Measurements from ENCODE around the gene LCN9. TPM values are rescaled to one million over a fixed set of nuclear protein-coding genes. Genes with fewer than 3 reads are reported as not detected.

LCN9 gene
- total and polyA plus RNA-seq, 9 of the 15 experiments (the other 6 are each of a cell fraction or from before 2014, with no cell fraction given): not detected

GRCh38 chr9:135707252-135708138 is 44.4 kb downstream of the LCN9 start:
- peaks cover 5 to 58% of the 10 kb centered on the region in 2 experiments; a peak in 4 of 5 replicates for H3K27me3 ChIP-seq (ENCODE audit: control insufficient read depth in 2 of 2, insufficient read depth in 2 of 2, low read length in 2 of 2)
- H2AFZ ChIP-seq (ENCODE audit: low read depth, low read length): no peak overlapping the region
- H3K27ac ChIP-seq (ENCODE audit: extremely low read depth, low read depth, low read length): no peak overlapping the region
- H3K4me2 ChIP-seq (ENCODE audit: insufficient read depth, low read length): no peak overlapping the region
- TF ChIP-seq ETV1 (tag; conservative IDR thresholded peaks at IDR 0.05; ENCODE audit: low read depth): no peak
- H3K9ac ChIP-seq (ENCODE audit: insufficient read depth in 1 of 2, low read depth in 2 of 2, low read length in 2 of 2): no peak overlapping the region
- H3K4me1 ChIP-seq (replicated peaks in 1 of 2; ENCODE audit: control insufficient read depth in 2 of 2, insufficient read depth in 2 of 2, low read length in 2 of 2): peaks cover 0 to 18% of the 10 kb centered on the region in 2 experiments; a peak in 1 of 5 replicates
- ChIA-PET POLR2A (interaction anchor here (0.6 kb wide), 2 partner anchors 31 to 220 kb away, joined by 3 read pairs; no protein-coding TSS in a partner anchor), CTCF (ENCODE audit: low intra/inter-chr PET ratio) (no interaction called here)
- no peaks in the 10 kb centered on the region for H3K9me1 ChIP-seq (ENCODE audit: control insufficient read depth, insufficient read depth, low read length)
- no peaks in the 10 kb centered on the region for H3K79me2 ChIP-seq (ENCODE audit: control insufficient read depth, insufficient read depth, low read length)
- in situ Hi-C loops (cut with MboI): no loop called here
- no peak for DNase-seq (ENCODE audit: extremely low read depth in 1 of 4, low spot score in 3 of 4)
- WGBS (ENCODE audit: insufficient coverage, low coverage, missing lambda C conversion rate): 3% methylated on average over 19 of the region's 23 CpGs
- peaks cover 3% of the 10 kb centered on the region for H4K20me1 ChIP-seq (replicated peaks; ENCODE audit: control insufficient read depth, insufficient read depth, low read length)
- BruUV-seq (replicated peaks): no TSS peak
- H3K4me3 ChIP-seq: no peak overlapping the region
- no peak for ATAC-seq
- H3K9me3 ChIP-seq (replicated peaks; ENCODE audit: control insufficient read depth, insufficient read depth, low read depth, low read length): no peaks in the 10 kb centered on the region
- FAIRE-seq: no peak
- no peaks in the 10 kb centered on the region for H3K36me3 ChIP-seq (ENCODE audit: control insufficient read depth, insufficient read depth, low read length)
- intact Hi-C loops (cut with micrococcal nuclease): loop anchor here (10.0 kb wide), 1 partner anchor 87 kb away; no protein-coding TSS in a partner anchor

- Histone ChIP-seq H3K9ac (ENCODE audit: insufficient read depth in 1 of 2, low read depth in 2 of 2, low read length in 2 of 2) (no peak overlapping the region), H4K20me1 (replicated peaks; ENCODE audit: control insufficient read depth, insufficient read depth, low read length) (peaks cover 3% of the 10 kb centered on the region), H3K9me3 (replicated peaks; ENCODE audit: control insufficient read depth, insufficient read depth, low read depth, low read length) (no peaks in the 10 kb centered on the region), H3K27me3 (ENCODE audit: control insufficient read depth in 2 of 2, insufficient read depth in 2 of 2, low read length in 2 of 2) (peaks cover 9 to 60% of the 10 kb centered on the region in 2 experiments; a peak in 4 of 5 replicates), H3K27ac (ENCODE audit: extremely low read depth, low read depth, low read length) (no peak overlapping the region), H2AFZ (ENCODE audit: low read depth, low read length) (no peak overlapping the region), H3K4me3 (no peak overlapping the region), H3K4me2 (ENCODE audit: insufficient read depth, low read length) (no peak overlapping the region), H3K79me2 (ENCODE audit: control insufficient read depth, insufficient read depth, low read length) (no peaks in the 10 kb centered on the region), H3K36me3 (ENCODE audit: control insufficient read depth, insufficient read depth, low read length) (no peaks in the 10 kb centered on the region), H3K9me1 (ENCODE audit: control insufficient read depth, insufficient read depth, low read length) (no peaks in the 10 kb centered on the region), H3K4me1 (replicated peaks in 1 of 2; ENCODE audit: control insufficient read depth in 2 of 2, insufficient read depth in 2 of 2, low read length in 2 of 2) (peaks cover 0 to 17% of the 10 kb centered on the region in 2 experiments; a peak in 1 of 5 replicates)
- 2% methylated on average over 4 of the region's 4 CpGs for WGBS (ENCODE audit: insufficient coverage, low coverage, missing lambda C conversion rate)
- ChIA-PET POLR2A (interaction anchor here (0.6 kb wide), 1 partner anchor 30 kb away, joined by 3 read pairs; no protein-coding TSS in a partner anchor), CTCF (ENCODE audit: low intra/inter-chr PET ratio) (no interaction called here)
- TF ChIP-seq BACH1 (tag; IDR thresholded peaks at IDR 0.05) (no peak), MAFK (IDR thresholded peaks at IDR 0.05; ENCODE audit: low read length) (no peak), CEBPB (tag; IDR thresholded peaks at IDR 0.05) (no peak), ZNF133 (CRISPR knock-in tag; IDR thresholded peaks at IDR 0.05) (no peak), ZNF780A (CRISPR knock-in tag; IDR thresholded peaks at IDR 0.05) (no peak), KDM2B (CRISPR knock-in tag; IDR thresholded peaks at IDR 0.05) (no peak), TAF1 (IDR thresholded peaks at IDR 0.05; ENCODE audit: control insufficient read depth, extremely low read depth, insufficient read depth, low read length, severe bottlenecking) (no peak), EZH2 (IDR thresholded peaks at IDR 0.05; ENCODE audit: borderline replicate concordance, low read depth, low read length) (no peak), COPS2 (conservative IDR thresholded peaks at IDR 0.05) (no peak), SRF (CRISPR knock-in tag; IDR thresholded peaks at IDR 0.05) (no peak)
- TF ChIP-seq, protein P1, sequence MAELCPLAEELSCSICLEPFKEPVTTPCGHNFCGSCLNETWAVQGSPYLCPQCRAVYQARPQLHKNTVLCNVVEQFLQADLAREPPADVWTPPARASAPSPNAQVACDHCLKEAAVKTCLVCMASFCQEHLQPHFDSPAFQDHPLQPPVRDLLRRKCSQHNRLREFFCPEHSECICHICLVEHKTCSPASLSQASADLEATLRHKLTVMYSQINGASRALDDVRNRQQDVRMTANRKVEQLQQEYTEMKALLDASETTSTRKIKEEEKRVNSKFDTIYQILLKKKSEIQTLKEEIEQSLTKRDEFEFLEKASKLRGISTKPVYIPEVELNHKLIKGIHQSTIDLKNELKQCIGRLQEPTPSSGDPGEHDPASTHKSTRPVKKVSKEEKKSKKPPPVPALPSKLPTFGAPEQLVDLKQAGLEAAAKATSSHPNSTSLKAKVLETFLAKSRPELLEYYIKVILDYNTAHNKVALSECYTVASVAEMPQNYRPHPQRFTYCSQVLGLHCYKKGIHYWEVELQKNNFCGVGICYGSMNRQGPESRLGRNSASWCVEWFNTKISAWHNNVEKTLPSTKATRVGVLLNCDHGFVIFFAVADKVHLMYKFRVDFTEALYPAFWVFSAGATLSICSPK (IDR thresholded peaks at IDR 0.05; ENCODE audit: borderline replicate concordance): no peak
- no peak for FAIRE-seq
- no peak for DNase-seq (ENCODE audit: extremely low read depth in 1 of 4, low spot score in 3 of 4)
- in situ Hi-C loops (cut with MboI) (no loop called here), intact Hi-C loops (cut with micrococcal nuclease) (loop anchor here (10.0 kb wide), 1 partner anchor 87 kb away; no protein-coding TSS in a partner anchor)
- BruUV-seq (replicated peaks): no TSS peak
- no peak for ATAC-seq
Observed at GRCh38 chr9:135708164-135708563, 45.1 kb downstream of the LCN9 start.

Data from K562 (cell line).